ENCODE measurements around the gene VPS33B. TPM values are rescaled to one million over a fixed set of nuclear protein-coding genes. Genes with fewer than 3 reads are reported as not detected.

Gene VPS33B
- total RNA-seq, 1 experiment from 2014 or later: 11.7 TPM

DNA sequence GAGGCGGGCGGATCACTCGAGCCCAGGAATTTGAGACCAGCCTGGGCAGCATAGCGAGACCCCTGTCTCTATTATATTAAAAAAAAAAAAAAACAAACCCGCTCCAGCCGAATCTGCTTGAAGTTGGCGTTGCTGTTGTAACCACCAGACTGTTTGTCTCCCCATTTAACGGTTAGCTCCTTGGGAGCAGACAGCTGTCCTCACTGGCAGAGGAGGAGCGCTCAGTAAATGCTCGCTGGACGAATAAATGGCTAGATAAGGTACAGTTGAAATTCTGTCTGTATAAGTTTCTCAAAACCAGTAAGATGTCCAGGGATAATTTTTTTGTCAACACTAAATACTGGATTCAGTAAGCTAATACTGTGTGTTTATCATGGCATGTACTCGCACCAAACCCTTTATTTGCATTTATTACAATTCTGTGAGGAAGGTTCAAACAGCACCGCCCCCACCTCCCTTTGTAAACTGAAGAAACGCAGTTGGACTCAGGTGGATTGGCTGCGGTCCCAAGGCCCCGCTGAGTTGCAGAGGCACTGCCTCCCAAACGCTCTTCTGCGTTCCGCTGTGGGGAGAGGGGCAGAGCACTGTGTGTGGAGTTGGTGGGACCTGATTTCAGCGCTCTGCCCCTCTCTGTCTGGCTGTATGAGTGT is 66.6 kb downstream of the VPS33B start:
- H3K4me3 Mint-ChIP-seq (ENCODE audit: unreplicated experiment): peak overlapping the region; percentile 77
- POLR2A ChIA-PET: interaction anchor here (0.6 to 3.3 kb wide), 13 partner anchors 10 to 94 kb away, joined by 3 to 20 read pairs (median 5); partner anchors contain the start of genes HDDC3, UNC45A and VPS33B
- BruUV-seq (replicated peaks): no TSS peak
- CTCF ChIA-PET: interaction anchor here (0.5 to 8.4 kb wide), 35 partner anchors 9 to 1124 kb away, joined by 3 to 116 read pairs (median 7); partner anchors contain the start of genes HDDC3, UNC45A and VPS33B
- H3K27me3 Mint-ChIP-seq (ENCODE audit: insufficient read depth, unreplicated experiment): no peaks in the 10 kb centered on the region
- TF ChIP-seq, protein P1, sequence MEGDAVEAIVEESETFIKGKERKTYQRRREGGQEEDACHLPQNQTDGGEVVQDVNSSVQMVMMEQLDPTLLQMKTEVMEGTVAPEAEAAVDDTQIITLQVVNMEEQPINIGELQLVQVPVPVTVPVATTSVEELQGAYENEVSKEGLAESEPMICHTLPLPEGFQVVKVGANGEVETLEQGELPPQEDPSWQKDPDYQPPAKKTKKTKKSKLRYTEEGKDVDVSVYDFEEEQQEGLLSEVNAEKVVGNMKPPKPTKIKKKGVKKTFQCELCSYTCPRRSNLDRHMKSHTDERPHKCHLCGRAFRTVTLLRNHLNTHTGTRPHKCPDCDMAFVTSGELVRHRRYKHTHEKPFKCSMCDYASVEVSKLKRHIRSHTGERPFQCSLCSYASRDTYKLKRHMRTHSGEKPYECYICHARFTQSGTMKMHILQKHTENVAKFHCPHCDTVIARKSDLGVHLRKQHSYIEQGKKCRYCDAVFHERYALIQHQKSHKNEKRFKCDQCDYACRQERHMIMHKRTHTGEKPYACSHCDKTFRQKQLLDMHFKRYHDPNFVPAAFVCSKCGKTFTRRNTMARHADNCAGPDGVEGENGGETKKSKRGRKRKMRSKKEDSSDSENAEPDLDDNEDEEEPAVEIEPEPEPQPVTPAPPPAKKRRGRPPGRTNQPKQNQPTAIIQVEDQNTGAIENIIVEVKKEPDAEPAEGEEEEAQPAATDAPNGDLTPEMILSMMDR (IDR thresholded peaks at IDR 0.05; ENCODE audit: unreplicated experiment): no peak
- H3K9me3 Mint-ChIP-seq (ENCODE audit: unreplicated experiment): no peaks in the 10 kb centered on the region
- intact Hi-C loops (cut with micrococcal nuclease): loop anchor here (1.0 to 2.0 kb wide), 4 partner anchors 21 to 94 kb away; partner anchors contain the start of genes PRC1 and UNC45A
- H3K27ac Mint-ChIP-seq (ENCODE audit: low read depth, unreplicated experiment): peak overlapping the region; percentile 84
- peak; percentile 64 for DNase-seq (ENCODE audit: unreplicated experiment)
- H3K4me1 Mint-ChIP-seq (ENCODE audit: insufficient read depth, unreplicated experiment): peaks cover 10% of the 10 kb centered on the region
- peaks cover 41% of the 10 kb centered on the region for H3K36me3 Mint-ChIP-seq (ENCODE audit: insufficient read depth, unreplicated experiment)

DNA sequence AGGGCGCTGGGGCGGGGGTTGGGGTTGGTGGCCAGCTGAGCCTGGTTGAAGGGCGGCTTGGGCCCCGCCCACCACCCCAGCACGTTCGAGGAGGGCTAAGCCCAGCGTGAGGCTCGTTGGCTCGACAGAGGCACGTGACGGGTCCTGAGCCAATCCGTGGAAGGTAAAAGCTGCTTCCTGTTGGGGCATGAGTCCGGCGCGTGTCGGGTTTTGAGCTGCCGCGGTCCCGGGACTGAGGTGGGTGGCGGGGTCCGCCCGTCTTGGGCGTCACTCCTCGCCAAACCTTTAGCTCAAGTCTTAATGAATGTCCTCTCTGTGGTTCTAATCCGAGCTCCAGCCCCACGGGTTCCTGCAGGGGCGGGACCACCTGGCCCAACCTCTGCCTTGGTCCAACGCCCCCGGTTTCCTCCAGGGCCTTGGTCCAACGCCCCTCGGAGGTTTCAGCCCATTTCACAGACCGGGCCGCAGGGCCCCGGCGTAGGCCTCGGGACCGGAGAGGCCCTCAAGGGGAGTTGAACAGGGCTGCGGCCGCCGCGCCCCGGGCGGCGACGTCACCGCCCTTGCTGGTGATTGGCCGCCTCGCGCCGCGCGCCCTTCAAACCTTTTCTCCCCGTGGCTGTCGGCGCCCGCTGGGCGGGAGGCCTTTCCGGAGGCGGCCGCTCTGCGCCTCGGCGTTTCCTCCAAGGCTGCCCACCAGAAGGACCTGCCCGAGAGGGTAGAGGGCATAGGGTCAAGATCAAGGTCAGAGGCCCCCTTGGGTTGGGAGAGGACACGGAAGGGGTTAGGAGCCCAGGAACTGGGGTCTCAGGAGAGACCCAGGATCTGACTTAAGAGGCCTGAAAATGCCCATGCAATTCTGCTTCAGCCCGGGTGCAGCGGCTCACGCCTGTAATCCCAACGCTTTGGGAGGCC is 67.4 kb downstream of the VPS33B start, which contains the start of gene RCCD1:
Gene RCCD1 (plus strand): TSS at position 173 of the 912 bp plus-strand sequence. CDS start 1,851 bp downstream, outside the sequence.
- TF ChIP-seq, protein P1 (IDR thresholded peaks at IDR 0.05; ENCODE audit: unreplicated experiment): no peak
- BruUV-seq (replicated peaks): TSS peak; percentile 71
- no peaks in the 10 kb centered on the region for H3K27me3 Mint-ChIP-seq (ENCODE audit: insufficient read depth, unreplicated experiment)
- H3K27ac Mint-ChIP-seq (ENCODE audit: low read depth, unreplicated experiment): peak within 1 kb of the TSS; percentile 84
- H3K4me3 Mint-ChIP-seq (ENCODE audit: unreplicated experiment): peak within 1 kb of the TSS; percentile 77
- H3K4me1 Mint-ChIP-seq (ENCODE audit: insufficient read depth, unreplicated experiment): peaks cover 10% of the 10 kb centered on the region
- peaks cover 49% of the 10 kb centered on the region for H3K36me3 Mint-ChIP-seq (ENCODE audit: insufficient read depth, unreplicated experiment)
- peak; percentile 97 for DNase-seq (ENCODE audit: unreplicated experiment)
- CTCF ChIA-PET: interaction anchor here (0.5 to 8.4 kb wide), 20 partner anchors 8 to 315 kb away, joined by 3 to 116 read pairs (median 11); partner anchors contain the start of genes HDDC3, UNC45A and VPS33B
- intact Hi-C loops (cut with micrococcal nuclease): loop anchor here (2.0 kb wide), 1 partner anchor 20 kb away; the partner anchor contains the start of gene UNC45A
- H3K9me3 Mint-ChIP-seq (ENCODE audit: unreplicated experiment): no peaks in the 10 kb centered on the region
- POLR2A ChIA-PET: interaction anchor here (0.7 to 3.3 kb wide), 14 partner anchors 12 to 68 kb away, joined by 3 to 20 read pairs (median 6); partner anchors contain the start of genes HDDC3, PRC1, UNC45A and VPS33B

DNA sequence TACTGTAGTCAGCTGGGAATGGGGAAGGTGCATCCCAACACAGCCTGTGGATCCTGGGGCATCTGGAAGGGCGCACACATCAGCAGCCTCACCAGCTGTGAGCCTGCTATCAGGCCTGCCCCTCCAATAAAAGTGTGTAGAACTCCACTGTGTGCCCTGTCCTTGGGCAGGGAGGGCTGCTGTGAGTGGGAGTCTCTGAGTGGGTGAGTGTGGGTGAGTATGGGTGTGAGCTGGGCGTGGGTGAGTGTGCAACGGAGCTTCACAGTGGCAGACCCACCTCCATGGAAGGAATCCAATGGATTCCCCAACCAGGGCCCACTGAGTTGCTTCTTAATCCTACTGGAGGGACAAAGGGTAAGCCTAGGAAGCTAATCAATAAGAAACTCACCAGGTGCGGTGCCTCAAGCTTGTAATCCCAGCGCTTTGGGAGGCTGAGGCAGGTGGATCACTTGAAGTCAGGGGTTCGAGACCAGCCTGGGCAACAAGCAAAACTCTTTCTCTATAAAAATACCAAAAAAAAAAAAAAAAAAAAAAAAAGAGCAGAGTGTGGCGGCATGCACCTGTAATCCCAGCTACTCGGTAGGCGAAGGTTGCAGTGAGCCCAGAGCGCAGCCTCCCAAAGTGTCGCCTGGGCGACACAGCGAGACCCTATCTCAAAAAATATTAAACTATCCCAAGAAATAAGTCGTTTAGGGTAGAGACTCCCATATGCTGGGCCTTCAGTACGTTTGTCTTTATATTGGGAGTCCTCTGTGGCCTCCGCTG is 68.3 kb downstream of the VPS33B start:
- Mint-ChIP-seq H3K9me3 (ENCODE audit: unreplicated experiment) (no peaks in the 10 kb centered on the region), H3K36me3 (ENCODE audit: insufficient read depth, unreplicated experiment) (peaks cover 57% of the 10 kb centered on the region), H3K4me3 (ENCODE audit: unreplicated experiment) (peak overlapping the region; percentile 77), H3K4me1 (ENCODE audit: insufficient read depth, unreplicated experiment) (peaks cover 6% of the 10 kb centered on the region), H3K27me3 (ENCODE audit: insufficient read depth, unreplicated experiment) (no peaks in the 10 kb centered on the region), H3K27ac (ENCODE audit: low read depth, unreplicated experiment) (peak overlapping the region; percentile 84)
- intact Hi-C loops (cut with micrococcal nuclease): loop anchor here (2.0 kb wide), 1 partner anchor 19 kb away; the partner anchor contains the start of gene UNC45A
- TSS peak; percentile 34 for BruUV-seq (replicated peaks)
- ChIA-PET CTCF (interaction anchor here (0.5 to 8.4 kb wide), 7 partner anchors 9 to 277 kb away, joined by 3 to 116 read pairs (median 41); partner anchors contain the start of genes HDDC3 and UNC45A), POLR2A (interaction anchor here (0.7 to 2.3 kb wide), 12 partner anchors 11 to 68 kb away, joined by 3 to 15 read pairs (median 5); partner anchors contain the start of genes HDDC3, PRC1, UNC45A and VPS33B)
- no peak for DNase-seq (ENCODE audit: unreplicated experiment)
- TF ChIP-seq, protein P1 (IDR thresholded peaks at IDR 0.05; ENCODE audit: unreplicated experiment): no peak
